OCI-LY3 (cell line): ENCODE results near the gene RBM20.

Experiments used
- H2AFZ ChIP-seq: fragments of 200-600, 300-600 bp; shearing (Covaris generic); 2 replicates; pipeline ENCODE4 v1.6.0; 2014; ENCODE audit warnings: antibody characterized with exemption, low read depth, low read length
- H3K27ac ChIP-seq: fragments of 200-600, 300-600 bp; sonication (generic); 2 replicates; pipeline ENCODE4 v1.5.1; 2014; ENCODE audit warnings: mild to moderate bottlenecking, low read length, moderate library complexity, mixed read lengths
- H3K27me3 ChIP-seq: fragments of 200-600, 300-600 bp; sonication (generic); 2 replicates; pipeline ENCODE4 v1.6.1; 2014; ENCODE audit warnings: low read depth, low read length, mixed read lengths
- H3K36me3 ChIP-seq: fragments of 200-600, 300-600 bp; sonication (generic); replicated peaks from 2 replicates; pipeline ENCODE3; 2014; ENCODE audit warnings: low read depth, low read length, mixed read lengths
- H3K4me1 ChIP-seq: fragments of 300-600, 200-600 bp; sonication (generic); 2 replicates; pipeline ENCODE4 v1.6.1; 2014; ENCODE audit warnings: low read length, mixed read lengths
- H3K4me2 ChIP-seq: fragments of 200-600, 300-600 bp; sonication (generic); 2 replicates; pipeline ENCODE4 v1.6.1; 2014; ENCODE audit warnings: low read length, mixed read lengths
- H3K4me3 ChIP-seq: fragments of 300-600, 200-600 bp; sonication (generic); 2 replicates; pipeline ENCODE4 v1.5.1; 2014; ENCODE audit warnings: antibody characterized with exemption, mild to moderate bottlenecking, low read length, moderate library complexity
- H3K79me2 ChIP-seq: fragments of 300-600, 200-600 bp; shearing (Covaris generic); 2 replicates; pipeline ENCODE4 v1.6.1; 2014; ENCODE audit warnings: mild to moderate bottlenecking, low read length, mixed read lengths
- H3K9ac ChIP-seq: fragments of 300-600, 200-600 bp; shearing (Covaris generic); 2 replicates; pipeline ENCODE4 v1.6.0; 2014; ENCODE audit warnings: mild to moderate bottlenecking, low read length, moderate library complexity
- H3K9me3 ChIP-seq: fragments of 200-600, 300-600 bp; shearing (Covaris generic); 2 replicates; pipeline ENCODE4 v1.6.1; 2014; ENCODE audit warnings: low read length, mixed read lengths; ENCODE audit not compliant: insufficient read depth
- H4K20me1 ChIP-seq: fragments of 200-600, 300-600 bp; sonication (generic); 2 replicates; pipeline ENCODE4 v1.6.1; 2016; ENCODE audit warnings: low read length, mixed read lengths; ENCODE audit not compliant: insufficient read depth
- CTCF ChIP-seq: fragments of 200-600, 300-600 bp; sonication (generic); IDR thresholded peaks from 2 replicates; pipeline ENCODE4 v1.5.1; 2014; ENCODE audit warnings: antibody characterized with exemption, low read length, low read depth
- EZH2phosphoT487 ChIP-seq: fragments of 200-600 bp; shearing (Covaris generic); IDR thresholded peaks from 2 replicates; pipeline ENCODE4 v1.6.1; 2018; ENCODE audit warnings: antibody characterized with exemption, mixed run types, low read depth

RBM20 gene

GRCh38 chr10:110861930-110862649 is 218.0 kb downstream of the RBM20 start:
- no peak overlapping the region for H2AFZ ChIP-seq
- no peaks in the 10 kb centered on the region for H3K27me3 ChIP-seq
- no peaks in the 10 kb centered on the region for H4K20me1 ChIP-seq
- TF ChIP-seq EZH2phosphoT487 = no peak
- TF ChIP-seq CTCF = no peak
- peaks cover 96% of the 10 kb centered on the region for H3K4me1 ChIP-seq
- H3K4me2 ChIP-seq = no peak overlapping the region
- no peaks in the 10 kb centered on the region for H3K9me3 ChIP-seq
- no peaks in the 10 kb centered on the region for H3K36me3 ChIP-seq
- no peak overlapping the region for H3K9ac ChIP-seq
- H3K27ac ChIP-seq = no peak overlapping the region
- H3K4me3 ChIP-seq = no peak overlapping the region
- H3K79me2 ChIP-seq = no peaks in the 10 kb centered on the region

GRCh38 chr10:110862961-110863360 is 218.8 kb downstream of the RBM20 start:
- H2AFZ ChIP-seq = no peak overlapping the region
- no peaks in the 10 kb centered on the region for H3K36me3 ChIP-seq
- peaks cover 97% of the 10 kb centered on the region for H3K4me1 ChIP-seq
- TF ChIP-seq EZH2phosphoT487 = no peak
- TF ChIP-seq CTCF = no peak
- H3K4me2 ChIP-seq = no peak overlapping the region
- no peak overlapping the region for H3K27ac ChIP-seq
- no peaks in the 10 kb centered on the region for H3K9me3 ChIP-seq
- no peaks in the 10 kb centered on the region for H3K27me3 ChIP-seq
- no peaks in the 10 kb centered on the region for H3K79me2 ChIP-seq
- H3K4me3 ChIP-seq = no peak overlapping the region
- no peak overlapping the region for H3K9ac ChIP-seq
- H4K20me1 ChIP-seq = no peaks in the 10 kb centered on the region

- Histone ChIP-seq H3K9ac (no peak overlapping the region), H4K20me1 (no peaks in the 10 kb centered on the region), H3K9me3 (no peaks in the 10 kb centered on the region), H3K27ac (no peak overlapping the region), H3K36me3 (no peaks in the 10 kb centered on the region), H3K4me1 (peaks cover 97% of the 10 kb centered on the region), H3K27me3 (no peaks in the 10 kb centered on the region), H3K79me2 (no peaks in the 10 kb centered on the region), H2AFZ (no peak overlapping the region), H3K4me3 (no peak overlapping the region), H3K4me2 (no peak overlapping the region)
- TF ChIP-seq EZH2phosphoT487 (no peak), CTCF (no peak)
Observed at GRCh38 chr10:110863361-110863760, 219.2 kb downstream of the RBM20 start.

GRCh38 chr10:110863956-110864355 is 219.8 kb downstream of the RBM20 start:
- peak overlapping the region; percentile 82 for H3K4me2 ChIP-seq
- no peaks in the 10 kb centered on the region for H3K79me2 ChIP-seq
- peak overlapping the region; percentile 98 for H3K27ac ChIP-seq
- no peak overlapping the region; the same call in 1 of the 2 replicates for H3K4me3 ChIP-seq
- peaks cover 98% of the 10 kb centered on the region for H3K4me1 ChIP-seq
- H3K9me3 ChIP-seq = no peaks in the 10 kb centered on the region
- H3K36me3 ChIP-seq = no peaks in the 10 kb centered on the region
- TF ChIP-seq CTCF = no peak
- no peak overlapping the region for H2AFZ ChIP-seq
- no peaks in the 10 kb centered on the region for H3K27me3 ChIP-seq
- no peak overlapping the region for H3K9ac ChIP-seq
- no peaks in the 10 kb centered on the region for H4K20me1 ChIP-seq
